Uterus (tissue), 4 donors: ENCODE data around the gene HSPBAP1. TPM values are rescaled to one million over a fixed set of nuclear protein-coding genes. Genes with fewer than 3 reads are reported as not detected.
"Not testable (repeated sequence)": the region's sequence is repeated elsewhere in the genome, so short reads cannot be mapped to it uniquely, and the experiment has no call there.

Source experiments
- DNase-seq, 2 donors: peaks; one replicate each; pipeline ENCODE4 v3.0.0-alpha.2; 2019 to 2020
- H3K27ac ChIP-seq, 2 donors: fragments of 200-600 bp; sonication (generic); 1 replicate in 1 of 2; 2 replicates in 1 of 2; pipeline ENCODE4 v1.5.1; 2016 to 2018
- H3K27me3 ChIP-seq, 2 donors: fragments of 200-600 bp; sonication (generic); one replicate each; pipeline ENCODE4 v1.5.1; 2018 to 2019; ENCODE audit warnings: control low read depth in 1 of 2
- H3K36me3 ChIP-seq, 2 donors: fragments of 200-600 bp; sonication (generic); one replicate each; pipeline ENCODE4 v1.5.1; 2019; ENCODE audit warnings: control low read depth in 1 of 2
- H3K4me1 ChIP-seq, 2 donors: fragments of 200-600 bp; sonication (generic); one replicate each; pipeline ENCODE4 v1.5.1; 2018 to 2019; ENCODE audit warnings: control low read depth in 1 of 2
- H3K4me3 ChIP-seq, 2 donors: fragments of 200-600 bp; sonication (generic); 1 replicate in 1 of 2; 2 replicates in 1 of 2; pipeline ENCODE4 v1.5.1; 2018 to 2019; ENCODE audit warnings: mild to moderate bottlenecking in 1 of 2
- H3K9me3 ChIP-seq, 2 donors: fragments of 200-600 bp; sonication (generic); one replicate each; pipeline ENCODE4 v1.5.1; 2019; ENCODE audit warnings: control low read depth in 1 of 2
- POLR2A ChIP-seq, 2 donors: fragments of 450-650 bp; IDR thresholded peaks; one replicate each; pipeline ENCODE4 v1.6.1; 2016; ENCODE audit warnings: antibody characterized with exemption in 2 of 2, mild to moderate bottlenecking in 1 of 2, moderate library complexity in 1 of 2
- intact Hi-C: fragments of 100-400 bp; cut with DNase I; formaldehyde crosslinking; loops from one replicate; pipeline ENCODE4 v1.15.1; 2023; ENCODE audit warnings: low total_unique reads
- total RNA-seq, 4 donors: library from RNA; depleted of rRNA in 3 of 4; stranded (reverse); fragments of >200 nt in 3 of 4; gene quantifications; one replicate each; pipeline versions ENCODE4 v1.1.0 to v1.2.4, GENCODE V29; 2014 to 2023
- TF ChIP-seq, protein P1 (sequence below), 4 experiments: fragments of 200-600 bp in 2 of 4; fragments of 450-650 bp in 2 of 4; sonication (generic) in 2 of 4; IDR thresholded peaks; one replicate each; pipeline ENCODE4 v1.5.1; 2016 to 2019; ENCODE audit warnings: antibody characterized with exemption in 4 of 4, mild to moderate bottlenecking in 2 of 4, moderate library complexity in 1 of 4
- donor health status: DM: yes; HTN: yes; CAD: no.

HSPBAP1 gene
- total RNA-seq, 4 donors from 2014 or later: 3.1 to 25.9 (median 11.7) TPM

DNA sequence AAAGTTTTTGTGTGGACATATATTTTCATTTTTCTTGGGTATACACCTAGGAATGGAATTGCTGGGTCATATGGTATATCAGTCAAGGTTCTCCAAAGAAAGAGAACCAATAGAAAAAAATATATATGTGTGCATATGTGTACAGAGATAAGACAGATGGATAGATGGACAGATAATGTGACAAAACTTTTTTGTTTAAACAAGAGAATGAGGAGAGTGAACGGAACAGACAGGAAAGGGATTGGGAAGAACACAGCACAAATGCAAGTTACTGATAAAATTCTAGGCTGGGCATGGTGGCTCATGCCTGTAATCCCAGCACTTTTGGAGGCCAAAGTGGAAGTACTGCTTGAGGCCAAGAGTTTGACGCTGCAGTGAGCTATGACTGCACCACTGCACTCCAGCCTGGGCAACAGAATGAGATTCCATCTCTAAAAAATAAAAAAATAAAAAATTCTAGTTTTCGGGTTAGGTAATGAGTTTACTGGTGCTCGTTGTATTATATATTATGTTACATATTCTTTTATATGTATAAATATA, 50.0 kb downstream of the HSPBAP1 start:
- H3K27me3 ChIP-seq: no peaks in the 10 kb centered on the region
- no peaks in the 10 kb centered on the region for H3K36me3 ChIP-seq
- DNase-seq: no peak
- no peaks in the 10 kb centered on the region for H3K9me3 ChIP-seq
- intact Hi-C loops: no loop called here
- no peak for TF ChIP-seq POLR2A (IDR thresholded peaks at IDR 0.05)
- TF ChIP-seq, protein P1, sequence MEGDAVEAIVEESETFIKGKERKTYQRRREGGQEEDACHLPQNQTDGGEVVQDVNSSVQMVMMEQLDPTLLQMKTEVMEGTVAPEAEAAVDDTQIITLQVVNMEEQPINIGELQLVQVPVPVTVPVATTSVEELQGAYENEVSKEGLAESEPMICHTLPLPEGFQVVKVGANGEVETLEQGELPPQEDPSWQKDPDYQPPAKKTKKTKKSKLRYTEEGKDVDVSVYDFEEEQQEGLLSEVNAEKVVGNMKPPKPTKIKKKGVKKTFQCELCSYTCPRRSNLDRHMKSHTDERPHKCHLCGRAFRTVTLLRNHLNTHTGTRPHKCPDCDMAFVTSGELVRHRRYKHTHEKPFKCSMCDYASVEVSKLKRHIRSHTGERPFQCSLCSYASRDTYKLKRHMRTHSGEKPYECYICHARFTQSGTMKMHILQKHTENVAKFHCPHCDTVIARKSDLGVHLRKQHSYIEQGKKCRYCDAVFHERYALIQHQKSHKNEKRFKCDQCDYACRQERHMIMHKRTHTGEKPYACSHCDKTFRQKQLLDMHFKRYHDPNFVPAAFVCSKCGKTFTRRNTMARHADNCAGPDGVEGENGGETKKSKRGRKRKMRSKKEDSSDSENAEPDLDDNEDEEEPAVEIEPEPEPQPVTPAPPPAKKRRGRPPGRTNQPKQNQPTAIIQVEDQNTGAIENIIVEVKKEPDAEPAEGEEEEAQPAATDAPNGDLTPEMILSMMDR (IDR thresholded peaks at IDR 0.05): no peak
- no peaks in the 10 kb centered on the region for H3K4me1 ChIP-seq
- no peak overlapping the region for H3K27ac ChIP-seq
- no peak overlapping the region for H3K4me3 ChIP-seq

DNA sequence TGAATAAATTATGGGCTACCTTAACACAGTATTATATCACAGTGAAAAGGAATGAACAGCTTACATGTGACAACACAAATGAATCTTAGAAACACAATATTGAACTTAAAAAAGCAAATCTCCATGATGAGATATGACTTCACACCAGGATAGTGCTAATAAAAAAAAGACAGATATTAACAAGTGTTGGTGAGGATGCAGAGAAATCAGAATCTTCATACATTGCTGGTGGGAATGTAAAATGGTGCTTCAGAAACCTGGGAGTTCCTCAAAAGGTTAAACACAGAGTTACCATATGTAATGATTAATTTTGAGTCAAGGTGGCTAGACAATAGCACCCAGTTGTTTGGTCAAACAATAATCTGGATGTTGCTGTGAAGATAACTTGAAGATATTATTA, 51.4 kb downstream of the HSPBAP1 start:
- intact Hi-C loops: no loop called here
- no peak for DNase-seq
- H3K9me3 ChIP-seq: no peaks in the 10 kb centered on the region
- TF ChIP-seq, protein P1 (IDR thresholded peaks at IDR 0.05): no peak
- no peak for TF ChIP-seq POLR2A (IDR thresholded peaks at IDR 0.05)
- no peak overlapping the region for H3K4me3 ChIP-seq
- H3K27me3 ChIP-seq: no peaks in the 10 kb centered on the region
- no peaks in the 10 kb centered on the region for H3K36me3 ChIP-seq
- H3K4me1 ChIP-seq: no peaks in the 10 kb centered on the region
- H3K27ac ChIP-seq: no peak overlapping the region

DNA sequence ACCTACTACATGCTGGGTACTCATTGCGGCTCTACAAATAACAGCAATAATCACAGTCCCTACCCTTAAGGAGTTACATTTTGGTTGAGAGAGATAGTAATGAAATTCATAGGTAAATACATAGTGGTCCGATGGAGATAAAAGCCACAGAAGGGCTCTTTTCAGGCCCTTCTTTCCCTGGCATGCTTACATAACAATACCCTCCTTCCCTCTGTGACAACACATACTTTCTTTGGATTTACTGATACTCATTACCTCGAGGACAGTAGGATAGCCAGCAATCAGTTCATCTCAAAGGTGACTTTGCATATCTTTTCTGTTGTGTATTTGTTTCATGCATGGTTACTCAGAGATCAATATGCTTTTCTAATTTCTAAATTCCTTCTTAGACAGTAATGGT, 54.5 kb downstream of the HSPBAP1 start:
- Histone ChIP-seq H3K27ac (no peak overlapping the region), H3K9me3 (no peaks in the 10 kb centered on the region), H3K4me3 (no peak overlapping the region), H3K27me3 (no peaks in the 10 kb centered on the region), H3K36me3 (no peaks in the 10 kb centered on the region), H3K4me1 (no peaks in the 10 kb centered on the region)
- TF ChIP-seq, protein P1 (IDR thresholded peaks at IDR 0.05): no peak
- no peak for TF ChIP-seq POLR2A (IDR thresholded peaks at IDR 0.05)
- DNase-seq: no peak
- intact Hi-C loops: no loop called here

DNA sequence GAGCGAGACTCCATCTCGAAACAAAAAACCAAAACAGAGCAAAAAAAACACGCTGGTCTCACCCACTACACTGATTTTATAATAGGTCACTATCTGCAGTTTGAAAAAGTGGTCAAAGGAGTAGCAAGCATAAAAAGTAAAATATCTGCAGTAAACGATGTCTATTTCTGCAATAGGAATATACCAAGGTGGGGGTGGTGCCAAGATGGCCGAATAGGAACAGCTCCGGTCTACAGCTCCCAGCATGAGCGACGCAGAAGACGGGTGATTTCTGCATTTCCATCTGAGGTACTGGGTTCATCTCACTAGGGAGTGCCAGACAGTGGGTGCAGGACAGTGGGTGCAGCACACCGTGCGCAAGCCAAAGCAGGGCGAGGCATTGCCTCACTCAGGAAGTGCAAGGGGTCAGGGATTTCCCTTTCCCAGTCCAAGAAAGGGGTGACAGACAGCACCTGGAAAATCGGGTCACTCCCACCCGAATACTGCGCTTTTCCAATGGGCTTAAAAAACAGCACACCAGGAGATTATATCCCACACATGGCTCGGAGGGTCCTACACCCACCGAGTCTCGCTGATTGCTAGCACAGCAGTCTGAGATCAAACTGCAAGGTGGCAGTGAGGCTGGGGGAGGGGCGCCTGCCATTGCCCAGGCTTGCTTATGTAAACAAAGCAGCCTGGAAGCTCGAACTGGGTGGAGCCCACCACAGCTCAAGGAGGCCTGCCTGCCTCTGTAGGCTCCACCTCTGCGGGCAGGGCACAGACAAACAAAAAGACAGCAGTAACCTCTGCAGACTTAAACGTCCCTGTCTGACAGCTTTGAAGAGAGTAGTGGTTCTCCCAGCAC, 60.7 kb downstream of the HSPBAP1 start:
- DNase-seq, H3K27ac ChIP-seq, H3K36me3 ChIP-seq, H3K27me3 ChIP-seq, H3K4me3 ChIP-seq, H3K4me1 ChIP-seq, intact Hi-C loops, H3K9me3 ChIP-seq: not testable (repeated sequence)

DNA sequence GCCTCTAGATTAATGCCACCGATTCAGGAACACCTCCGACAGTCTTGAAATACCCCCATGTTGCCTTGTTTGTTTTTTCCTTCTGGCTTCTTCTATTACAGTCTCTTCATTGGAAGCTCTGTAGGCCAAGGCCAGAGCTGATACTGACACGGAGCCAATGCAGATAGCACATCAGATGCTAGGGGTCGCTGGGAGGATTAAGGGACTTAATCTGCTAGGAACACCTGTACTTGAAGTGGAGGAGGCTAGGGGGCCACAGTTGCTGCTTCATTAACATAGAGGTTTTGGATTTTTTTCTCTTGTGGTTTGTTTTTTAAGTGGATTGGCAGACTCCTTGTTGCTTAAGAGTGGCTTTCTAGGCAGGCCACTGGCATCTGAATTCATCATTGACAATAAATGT, 63.4 kb downstream of the HSPBAP1 start:
- no peaks in the 10 kb centered on the region for H3K27me3 ChIP-seq
- no peak overlapping the region for H3K27ac ChIP-seq
- intact Hi-C loops: no loop called here
- no peak for TF ChIP-seq POLR2A (IDR thresholded peaks at IDR 0.05)
- TF ChIP-seq, protein P1 (IDR thresholded peaks at IDR 0.05): no peak
- no peak overlapping the region for H3K4me3 ChIP-seq
- no peak for DNase-seq
- H3K36me3 ChIP-seq: no peaks in the 10 kb centered on the region
- H3K9me3 ChIP-seq: no peaks in the 10 kb centered on the region
- H3K4me1 ChIP-seq: no peaks in the 10 kb centered on the region
